Measurements from ENCODE around the gene JARID2. TPM values are rescaled to one million over a fixed set of nuclear protein-coding genes. Genes with fewer than 3 reads are reported as not detected.

The JARID2 gene
- total RNA-seq, 2 experiments from 2014 or later, result 30.0 to 42.4 TPM

DNA sequence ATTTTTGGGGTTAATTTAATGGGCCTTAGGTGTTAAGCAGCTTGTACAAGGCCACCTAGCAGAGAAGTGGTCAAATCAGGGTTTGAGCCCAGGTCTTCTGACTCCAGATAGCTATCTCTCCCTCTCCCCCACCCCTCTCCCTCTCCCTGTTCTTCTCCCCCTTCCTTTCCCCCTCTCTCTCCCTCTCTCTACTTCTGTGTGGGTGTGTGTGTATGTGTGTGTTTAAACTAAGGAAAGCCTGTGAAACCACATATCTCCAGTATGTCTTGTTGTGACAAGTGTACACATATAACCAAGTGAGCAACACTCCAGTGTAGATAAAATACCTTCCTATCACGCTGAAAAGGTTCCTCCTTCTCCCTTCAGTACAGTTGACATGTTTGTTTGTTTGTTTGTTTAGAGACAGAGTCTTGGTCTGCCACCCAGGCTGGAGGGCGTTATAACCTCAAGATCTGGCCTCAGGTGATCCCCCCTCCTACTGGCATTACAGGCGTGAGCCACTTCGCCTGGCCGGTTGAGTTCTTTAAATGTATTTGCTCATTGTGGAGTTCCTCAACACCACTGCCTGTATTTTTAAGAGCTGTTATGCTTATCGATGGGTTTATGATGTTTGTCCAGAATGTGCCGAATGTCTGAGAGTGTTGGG is 140.4 kb downstream of the JARID2 start:
- no peak for ATAC-seq
- H3K36me3 Mint-ChIP-seq, result peaks cover 2% of the 10 kb centered on the region
- peak overlapping the region; percentile 9 for H3K27ac Mint-ChIP-seq
- peaks cover 63% of the 10 kb centered on the region for H3K4me1 Mint-ChIP-seq
- no peak overlapping the region for H3K4me3 Mint-ChIP-seq
- CTCF ChIA-PET, result no interaction called here
- no peaks in the 10 kb centered on the region for H3K9me3 Mint-ChIP-seq (ENCODE audit: low read depth)
- H3K27me3 Mint-ChIP-seq, result no peaks in the 10 kb centered on the region
- no peak for DNase-seq

DNA sequence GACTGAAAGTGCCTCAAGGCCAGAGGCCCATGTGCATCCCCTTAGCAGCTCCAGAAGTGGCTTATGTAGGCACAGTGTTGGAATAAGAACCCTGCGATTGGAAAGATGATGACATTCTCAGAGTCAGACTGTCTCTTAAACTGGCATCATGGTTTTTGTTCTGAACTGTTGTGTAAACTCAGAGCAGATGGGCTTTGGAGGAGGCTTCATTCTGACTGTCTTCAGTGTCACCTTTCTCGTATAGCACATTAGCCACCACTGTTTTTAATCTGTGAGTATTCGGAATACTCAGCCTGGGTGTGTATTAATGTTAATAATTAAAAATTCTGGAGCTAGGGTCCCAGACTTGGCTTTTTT is 140.9 kb downstream of the JARID2 start:
- Mint-ChIP-seq H3K36me3 (no peaks in the 10 kb centered on the region), H3K27ac (no peak overlapping the region), H3K4me1 (peaks cover 62% of the 10 kb centered on the region), H3K4me3 (no peak overlapping the region), H3K9me3 (ENCODE audit: low read depth) (no peaks in the 10 kb centered on the region), H3K27me3 (no peaks in the 10 kb centered on the region)
- CTCF ChIA-PET, result interaction anchor here (1.7 to 2.0 kb wide), 2 partner anchors 57 to 66 kb away, joined by 3 to 5 read pairs; no protein-coding TSS in a partner anchor
- ATAC-seq (peak; percentile 40), DNase-seq (no peak)

DNA sequence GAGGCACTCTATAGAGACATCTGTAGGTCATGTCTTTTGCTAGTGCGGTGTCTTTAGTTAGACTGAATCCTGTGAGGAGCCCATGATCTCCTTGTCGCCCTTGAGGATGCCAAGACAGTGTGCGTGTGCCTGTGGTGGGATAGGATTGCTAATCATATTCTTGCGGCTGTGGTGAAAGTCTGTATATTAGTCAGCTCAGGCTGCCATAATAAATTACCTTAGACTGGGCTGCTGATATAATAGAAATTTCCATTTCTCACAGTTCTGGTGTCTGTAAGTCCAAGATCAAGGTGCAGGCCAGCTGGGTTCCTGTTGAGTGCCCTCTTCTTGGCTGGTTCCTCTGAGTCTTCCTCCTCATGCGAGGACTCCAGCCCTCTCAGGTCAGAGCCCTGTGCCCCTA is 141.2 kb downstream of the JARID2 start:
- no peaks in the 10 kb centered on the region for H3K36me3 Mint-ChIP-seq
- DNase-seq (peak; percentile 66), ATAC-seq (peak; percentile 82)
- H3K9me3 Mint-ChIP-seq (ENCODE audit: low read depth), result no peaks in the 10 kb centered on the region
- peaks cover 62% of the 10 kb centered on the region for H3K4me1 Mint-ChIP-seq
- no peaks in the 10 kb centered on the region for H3K27me3 Mint-ChIP-seq
- no peak overlapping the region for H3K4me3 Mint-ChIP-seq
- CTCF ChIA-PET, result interaction anchor here (1.6 to 2.0 kb wide), 3 partner anchors 54 to 66 kb away, joined by 3 to 5 read pairs (median 5); no protein-coding TSS in a partner anchor
- peak overlapping the region; percentile 1 for H3K27ac Mint-ChIP-seq

DNA sequence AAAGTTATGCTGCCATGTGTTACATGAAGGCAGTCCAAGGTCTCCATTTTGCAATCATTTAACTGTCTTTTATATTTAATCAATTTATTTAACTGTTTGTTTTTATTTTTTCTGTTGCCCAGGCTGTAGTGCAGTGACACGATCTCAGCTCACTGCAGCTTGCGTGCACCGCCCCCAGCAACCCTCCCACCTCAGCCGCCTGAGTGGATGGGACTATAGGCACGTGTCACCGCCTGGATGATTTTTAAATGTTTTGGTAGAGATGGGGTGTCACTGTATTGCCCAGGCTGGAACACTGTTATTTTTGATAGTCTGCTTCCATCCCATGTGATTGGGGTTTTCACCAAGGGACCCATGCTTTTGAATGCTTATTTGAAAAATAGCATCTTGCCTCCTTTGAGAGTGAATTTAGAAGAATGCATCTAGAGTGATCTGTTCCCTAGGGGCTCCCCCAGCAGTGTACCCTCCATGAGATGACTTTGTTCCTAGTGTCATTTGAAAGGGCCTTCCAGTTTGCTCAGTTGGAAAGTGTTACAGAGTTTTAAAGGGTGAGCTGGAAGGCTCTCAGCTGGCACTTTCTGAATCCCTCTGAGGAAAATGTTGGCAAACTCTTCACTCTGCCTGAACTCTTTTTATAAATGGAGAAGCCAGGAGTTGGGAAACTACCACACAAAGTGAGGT is 143.4 kb downstream of the JARID2 start:
- Mint-ChIP-seq H3K27me3 (no peaks in the 10 kb centered on the region), H3K4me1 (peaks cover 67% of the 10 kb centered on the region), H3K4me3 (no peak overlapping the region), H3K36me3 (peaks cover 12% of the 10 kb centered on the region), H3K9me3 (ENCODE audit: low read depth) (no peaks in the 10 kb centered on the region), H3K27ac (peak overlapping the region; percentile 28)
- no peak for ATAC-seq
- no peak for DNase-seq
- CTCF ChIA-PET, result interaction anchor here (0.6 to 2.5 kb wide), 5 partner anchors 10 to 1043 kb away, joined by 3 to 7 read pairs (median 3); partner anchors contain the start of gene JARID2

DNA sequence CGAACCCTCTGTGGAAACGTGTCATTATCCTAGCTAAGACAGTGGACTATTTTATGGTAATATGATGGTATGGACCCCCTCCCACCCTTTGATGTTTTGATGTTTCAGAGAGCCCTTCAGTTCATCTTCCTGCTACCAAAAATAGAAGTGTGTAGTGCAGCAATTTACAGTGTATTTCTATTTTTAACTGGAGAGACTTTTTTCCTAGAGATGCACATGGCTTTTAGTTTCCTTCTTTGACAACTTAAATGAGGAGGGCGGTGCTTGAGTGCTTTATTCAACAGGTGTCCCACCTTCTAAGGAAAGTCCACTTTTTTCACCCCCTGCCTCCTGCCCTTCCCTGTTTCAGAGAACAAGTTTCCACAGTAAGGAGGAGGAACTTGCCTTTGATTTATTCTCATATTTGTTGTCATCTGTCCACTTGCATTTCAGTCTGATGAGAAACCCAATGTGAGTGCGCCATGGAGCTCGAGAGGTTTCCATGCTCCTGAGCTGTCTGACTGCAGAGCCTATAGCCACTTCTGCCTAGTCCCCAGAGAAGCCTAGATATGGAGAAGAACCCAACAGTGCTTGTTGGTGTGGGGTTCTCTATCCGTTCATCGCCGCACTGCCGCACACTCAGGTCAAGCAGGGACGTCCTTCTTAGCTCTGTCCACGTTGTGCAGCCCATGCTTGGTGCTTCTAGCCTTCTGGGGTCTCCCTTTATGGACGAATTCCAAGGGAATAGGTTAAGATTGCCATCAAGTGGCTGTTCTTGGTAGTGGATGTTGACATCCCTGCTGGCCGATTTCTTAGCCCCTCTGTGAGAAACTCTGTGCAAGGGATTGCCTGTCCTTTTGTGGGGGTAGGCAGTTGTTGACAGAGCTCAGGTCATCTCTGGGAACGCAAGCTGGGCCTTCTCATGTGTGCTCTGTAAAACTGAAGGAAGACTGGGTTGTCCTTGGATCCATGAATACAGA is 144.2 kb downstream of the JARID2 start:
- no peaks in the 10 kb centered on the region for H3K9me3 Mint-ChIP-seq (ENCODE audit: low read depth)
- peak overlapping the region; percentile 28 for H3K27ac Mint-ChIP-seq
- no peak for DNase-seq
- CTCF ChIA-PET, result interaction anchor here (0.7 to 2.5 kb wide), 5 partner anchors 9 to 140 kb away, joined by 3 to 7 read pairs (median 4); no protein-coding TSS in a partner anchor
- H3K4me3 Mint-ChIP-seq, result no peak overlapping the region
- H3K4me1 Mint-ChIP-seq, result peaks cover 68% of the 10 kb centered on the region
- peaks cover 15% of the 10 kb centered on the region for H3K36me3 Mint-ChIP-seq
- no peaks in the 10 kb centered on the region for H3K27me3 Mint-ChIP-seq
- no peak for ATAC-seq

DNA sequence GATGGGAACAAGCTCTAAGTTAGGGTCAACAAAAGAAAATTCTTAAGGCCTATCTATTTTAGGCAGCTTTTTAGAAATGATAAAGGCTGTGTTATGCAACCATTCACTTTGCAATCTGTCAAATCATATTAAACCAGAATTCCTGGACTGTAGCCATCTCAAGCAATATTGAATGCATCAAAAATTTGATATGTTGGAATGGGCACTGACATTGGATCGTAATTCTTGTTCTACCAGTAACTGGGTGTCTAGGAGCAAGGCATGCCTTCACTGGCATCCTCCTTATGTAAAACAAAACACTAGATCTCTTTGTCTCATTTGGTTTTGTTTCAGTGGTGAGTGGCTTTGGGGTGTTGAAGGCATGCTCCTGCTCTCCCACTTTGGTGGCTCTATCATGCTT is 145.6 kb downstream of the JARID2 start:
- Mint-ChIP-seq H3K4me3 (no peak overlapping the region), H3K9me3 (ENCODE audit: low read depth) (no peaks in the 10 kb centered on the region), H3K27me3 (no peaks in the 10 kb centered on the region), H3K4me1 (peaks cover 65% of the 10 kb centered on the region), H3K27ac (peak overlapping the region; percentile 58), H3K36me3 (peaks cover 15% of the 10 kb centered on the region)
- DNase-seq, result no peak
- no peak for ATAC-seq
- CTCF ChIA-PET, result interaction anchor here (0.7 to 2.5 kb wide), 4 partner anchors 10 to 142 kb away, joined by 3 to 7 read pairs (median 3); no protein-coding TSS in a partner anchor

DNA sequence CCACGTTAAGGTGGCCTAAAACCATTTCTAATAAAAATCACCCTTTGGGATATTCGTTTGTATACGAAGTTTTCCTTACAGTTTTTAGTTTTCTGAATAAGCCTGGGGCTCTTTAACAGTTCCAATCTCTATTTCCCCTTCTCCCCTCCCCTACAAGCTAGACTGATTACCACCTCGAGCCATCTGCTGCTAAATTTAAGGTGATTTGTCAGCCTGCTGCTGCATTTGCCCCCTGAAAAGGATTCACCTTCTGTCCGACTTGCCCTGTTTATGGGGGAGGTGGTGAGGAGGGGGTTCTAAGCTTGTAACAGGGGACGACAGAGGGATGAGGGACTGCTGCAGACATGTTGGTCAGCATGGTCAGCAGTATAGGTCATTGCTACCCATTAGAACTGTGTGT is 146.3 kb downstream of the JARID2 start:
- CTCF ChIA-PET, result no interaction called here

DNA sequence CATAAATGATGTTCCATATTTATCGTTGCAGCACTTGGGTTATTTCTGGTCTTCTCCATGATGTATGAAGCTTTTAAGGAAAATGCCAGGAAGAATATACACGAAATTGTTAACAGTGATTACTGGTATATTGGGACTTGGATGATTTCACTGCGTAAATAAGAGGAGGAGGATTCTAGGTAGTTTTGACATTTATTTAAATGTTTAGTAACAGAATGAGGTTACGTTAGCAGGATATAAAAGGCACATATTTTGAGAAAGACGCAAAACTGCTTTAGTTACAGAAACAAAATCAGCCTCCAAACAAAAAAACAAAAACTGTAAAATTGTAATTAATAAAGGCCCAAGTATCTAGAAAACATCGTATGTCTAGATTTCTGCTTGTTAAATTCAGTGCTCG is 147.7 kb downstream of the JARID2 start:
- no peak for DNase-seq
- Mint-ChIP-seq H3K27me3 (no peaks in the 10 kb centered on the region), H3K4me3 (no peak overlapping the region), H3K9me3 (ENCODE audit: low read depth) (no peaks in the 10 kb centered on the region), H3K27ac (no peak overlapping the region), H3K4me1 (peaks cover 58% of the 10 kb centered on the region), H3K36me3 (peaks cover 15% of the 10 kb centered on the region)
- ATAC-seq, result no peak
- CTCF ChIA-PET, result interaction anchor here (1.6 kb wide), 1 partner anchor 47 kb away, joined by 5 read pairs; no protein-coding TSS in a partner anchor

More for the DNA sequence above, 146.3 kb downstream of the JARID2 start:
- H3K4me3 Mint-ChIP-seq, result no peak overlapping the region
- no peaks in the 10 kb centered on the region for H3K27me3 Mint-ChIP-seq
- H3K9me3 Mint-ChIP-seq (ENCODE audit: low read depth), result no peaks in the 10 kb centered on the region
- peaks cover 15% of the 10 kb centered on the region for H3K36me3 Mint-ChIP-seq
- no peak for ATAC-seq
- H3K27ac Mint-ChIP-seq, result no peak overlapping the region
- no peak for DNase-seq
- peaks cover 59% of the 10 kb centered on the region for H3K4me1 Mint-ChIP-seq

DNA sequence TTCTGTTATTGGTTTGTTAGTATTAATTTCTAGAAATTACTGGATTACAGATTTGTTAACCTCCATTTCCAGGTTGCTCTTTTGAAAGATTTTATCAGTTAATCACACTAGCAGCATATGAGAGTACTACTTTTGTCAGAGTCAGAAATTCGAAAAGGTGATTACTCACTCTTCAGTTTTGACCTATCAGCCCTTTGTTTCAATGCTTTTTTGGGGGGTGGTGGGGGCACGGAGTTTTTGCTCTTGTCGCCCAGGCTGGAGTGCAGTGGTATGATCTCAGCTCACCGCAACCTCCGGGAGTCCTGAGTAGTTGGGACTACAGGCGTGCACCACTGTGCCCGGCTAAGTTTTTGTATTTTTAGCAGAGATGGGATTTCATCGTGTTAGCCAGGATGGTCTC is 149.2 kb downstream of the JARID2 start:
- ATAC-seq (no peak), DNase-seq (no peak)
- Mint-ChIP-seq H3K27ac (no peak overlapping the region), H3K36me3 (peaks cover 15% of the 10 kb centered on the region), H3K4me3 (no peak overlapping the region), H3K4me1 (peaks cover 60% of the 10 kb centered on the region), H3K27me3 (no peaks in the 10 kb centered on the region), H3K9me3 (ENCODE audit: low read depth) (no peaks in the 10 kb centered on the region)
- CTCF ChIA-PET, result interaction anchor here (1.3 to 1.6 kb wide), 2 partner anchors 46 to 71 kb away, joined by 3 to 5 read pairs; no protein-coding TSS in a partner anchor

DNA sequence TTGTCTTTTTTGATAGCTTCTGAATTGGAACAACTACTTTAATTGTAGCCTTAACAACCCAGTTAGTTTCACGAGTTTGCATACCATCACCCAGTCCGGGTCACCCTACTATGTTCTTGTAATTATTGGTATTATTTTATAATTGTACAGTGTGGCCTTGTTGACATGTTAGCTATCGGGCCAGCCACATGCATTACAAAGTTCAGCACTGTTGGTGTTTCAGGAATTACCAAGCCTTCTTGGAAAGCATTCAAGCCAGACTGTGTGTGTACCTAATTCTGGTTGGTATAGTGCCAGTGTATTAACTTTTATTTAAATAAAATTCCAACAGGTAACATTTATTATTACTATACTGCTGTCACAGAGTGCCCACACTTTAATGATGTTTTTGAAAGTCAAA is 150.9 kb downstream of the JARID2 start:
- peaks cover 15% of the 10 kb centered on the region for H3K36me3 Mint-ChIP-seq
- H3K27me3 Mint-ChIP-seq, result no peaks in the 10 kb centered on the region
- H3K4me1 Mint-ChIP-seq, result peaks cover 60% of the 10 kb centered on the region
- CTCF ChIA-PET, result no interaction called here
- DNase-seq (no peak), ATAC-seq (no peak)
- H3K27ac Mint-ChIP-seq, result no peak overlapping the region
- H3K9me3 Mint-ChIP-seq (ENCODE audit: low read depth), result no peaks in the 10 kb centered on the region
- H3K4me3 Mint-ChIP-seq, result no peak overlapping the region

DNA sequence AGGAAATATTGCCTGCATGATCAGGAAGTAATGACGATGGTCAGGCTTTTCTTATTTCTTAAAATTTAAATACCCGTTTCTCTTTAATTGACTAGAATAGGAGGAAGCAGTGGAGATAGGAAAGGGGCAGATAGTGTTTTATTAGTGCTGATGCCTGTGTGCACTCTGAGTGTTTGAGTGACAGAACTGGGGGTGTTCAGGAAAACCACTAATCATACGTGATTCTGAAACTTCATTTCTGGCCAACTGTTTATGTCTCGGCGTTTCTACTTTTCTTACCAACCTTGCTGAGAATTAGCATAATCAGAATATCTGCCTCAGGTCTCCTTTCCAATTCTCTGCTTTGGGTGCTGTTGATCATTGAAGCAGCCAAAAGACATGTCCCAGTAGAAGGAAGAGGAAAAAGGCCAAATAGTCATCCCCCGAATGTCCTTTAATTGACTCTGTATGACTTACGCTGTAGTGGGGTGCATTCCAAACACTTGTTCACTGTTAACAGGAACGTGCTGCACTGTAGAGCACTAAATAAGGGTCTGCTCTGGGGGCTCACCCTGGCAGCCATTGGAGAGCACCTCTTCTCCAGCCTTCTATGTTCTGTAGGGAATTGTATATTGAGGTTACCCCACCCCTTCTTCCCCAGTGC is 152.9 kb downstream of the JARID2 start:
- DNase-seq (no peak), ATAC-seq (peak; percentile 79)
- peak overlapping the region; percentile 36 for H3K4me3 Mint-ChIP-seq
- no peaks in the 10 kb centered on the region for H3K27me3 Mint-ChIP-seq
- H3K4me1 Mint-ChIP-seq, result peaks cover 75% of the 10 kb centered on the region
- H3K9me3 Mint-ChIP-seq (ENCODE audit: low read depth), result no peaks in the 10 kb centered on the region
- CTCF ChIA-PET, result interaction anchor here (0.7 to 1.7 kb wide), 3 partner anchors 40 to 153 kb away, joined by 3 to 5 read pairs (median 3); partner anchors contain the start of gene JARID2
- peak overlapping the region; percentile 80 for H3K27ac Mint-ChIP-seq
- H3K36me3 Mint-ChIP-seq, result peaks cover 7% of the 10 kb centered on the region

DNA sequence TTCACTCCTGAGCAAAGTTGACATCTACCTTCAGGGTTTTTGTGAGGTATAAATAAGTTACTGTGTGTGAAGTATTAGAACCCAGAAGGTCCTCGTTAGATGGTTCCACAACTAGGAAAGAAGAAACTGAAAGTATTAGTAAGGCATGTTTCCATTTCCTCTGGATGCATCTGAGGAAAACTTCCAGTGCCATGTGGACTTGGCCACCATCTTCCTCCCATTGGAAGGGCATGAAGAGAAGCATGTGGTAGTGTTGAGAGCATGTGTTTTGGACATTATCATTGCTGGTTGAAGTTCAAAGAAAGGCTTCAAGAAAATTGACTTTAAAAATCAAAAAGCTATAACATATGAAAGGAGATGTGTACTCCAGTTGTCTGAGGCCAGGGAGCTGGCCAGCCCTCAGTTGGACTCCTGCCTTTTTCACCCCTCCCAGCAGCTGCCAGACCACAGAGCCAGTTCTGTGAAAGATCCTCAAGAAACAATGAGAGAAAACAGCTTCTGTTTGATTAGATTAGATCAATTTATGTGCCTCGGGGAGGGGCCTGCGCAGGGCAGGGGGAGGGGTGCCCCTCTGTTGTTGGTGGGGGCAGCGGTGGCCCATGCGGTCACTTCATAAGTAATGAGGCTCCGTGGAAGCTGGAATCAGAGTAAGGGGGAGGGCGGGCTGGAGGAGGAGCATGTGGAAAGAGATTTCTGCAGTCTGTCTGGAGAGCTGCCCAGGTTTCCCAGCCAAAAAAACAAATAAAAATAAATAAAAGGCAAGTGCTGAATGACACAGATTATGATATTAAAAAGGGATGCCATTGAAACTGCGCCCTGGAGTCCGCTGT is 154.0 kb downstream of the JARID2 start:
- H3K27me3 Mint-ChIP-seq, result no peaks in the 10 kb centered on the region
- H3K4me3 Mint-ChIP-seq, result no peak overlapping the region
- H3K27ac Mint-ChIP-seq, result peak overlapping the region; percentile 70
- CTCF ChIA-PET, result interaction anchor here (0.7 to 1.7 kb wide), 3 partner anchors 39 to 154 kb away, joined by 3 to 5 read pairs (median 3); partner anchors contain the start of gene JARID2
- peaks cover 78% of the 10 kb centered on the region for H3K4me1 Mint-ChIP-seq
- H3K36me3 Mint-ChIP-seq, result no peaks in the 10 kb centered on the region
- no peaks in the 10 kb centered on the region for H3K9me3 Mint-ChIP-seq (ENCODE audit: low read depth)
- no peak for DNase-seq
- ATAC-seq, result no peak
